ENCODE data around the gene HOXD13. TPM values are rescaled to one million over a fixed set of nuclear protein-coding genes. Genes with fewer than 3 reads are reported as not detected.

Gene HOXD13
- total and polyA plus RNA-seq, 2 donors (not counting 1 experiment from before 2014, with no cell fraction given), result not detected

DNA sequence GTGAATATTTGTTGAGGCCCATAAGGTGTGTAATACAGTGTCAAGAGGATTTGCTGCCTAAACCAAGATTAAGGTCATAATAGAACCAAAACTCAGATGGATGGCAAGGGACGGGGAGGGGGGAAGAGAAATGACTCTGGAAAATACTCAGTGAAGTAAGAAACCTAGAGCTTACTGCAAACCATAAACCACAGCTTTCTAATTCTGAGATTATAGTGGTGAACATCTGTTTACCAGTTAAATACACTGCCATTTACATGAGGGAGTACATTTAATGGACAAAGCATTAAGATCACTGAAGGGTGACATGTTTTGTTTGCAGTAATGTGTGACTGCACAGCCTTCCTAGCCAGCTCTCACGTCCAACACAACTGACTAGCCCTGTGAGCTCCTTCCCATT is 28.6 kb upstream of the HOXD13 start:
- no peak overlapping the region for H3K4me3 ChIP-seq (ENCODE audit: control extremely low read depth in 1 of 5, extremely low read depth in 1 of 5, insufficient read depth in 1 of 5, low read depth in 2 of 5, low read length in 4 of 5)
- peaks cover 0 to 15% (median 0%) of the 10 kb centered on the region in 3 donors for H3K9me3 ChIP-seq (ENCODE audit: control extremely low read depth in 1 of 3, control insufficient read depth in 2 of 3, insufficient read depth in 1 of 3, low read length in 2 of 3)
- H4K20me1 ChIP-seq (ENCODE audit: control insufficient read depth, insufficient read depth, low read length, poor library complexity, severe bottlenecking), result no peaks in the 10 kb centered on the region
- H2AFZ ChIP-seq (ENCODE audit: insufficient read depth, low read depth, low read length, poor library complexity, severe bottlenecking), result no peak overlapping the region
- Mint-ChIP-seq H3K9me3 (ENCODE audit: insufficient read depth) (no peaks in the 10 kb centered on the region), H3K4me1 (peaks cover 7% of the 10 kb centered on the region), H3K4me3 (no peak overlapping the region), H3K27me3 (peaks cover 50% of the 10 kb centered on the region), H3K27ac (no peak overlapping the region)
- ChIA-PET POLR2A (no interaction called here), CTCF (no interaction called here)
- peaks cover 0 to 37% (median 29%) of the 10 kb centered on the region in 4 experiments for H3K27me3 ChIP-seq (replicated peaks in 1 of 4; ENCODE audit: control extremely low read depth in 1 of 4, control insufficient read depth in 3 of 4, insufficient read depth in 4 of 4, low read length in 3 of 4)
- no peaks in the 10 kb centered on the region for H3K79me2 ChIP-seq (ENCODE audit: control insufficient read depth, insufficient read depth, low read length)
- H3K4me2 ChIP-seq (replicated peaks; ENCODE audit: low read depth, low read length, poor library complexity, severe bottlenecking), result no peak overlapping the region
- TF ChIP-seq EZH2 (IDR thresholded peaks at IDR 0.05; ENCODE audit: borderline replicate concordance, insufficient read depth, low read depth, low read length, poor library complexity, severe bottlenecking), result no peak
- TF ChIP-seq, protein P1, sequence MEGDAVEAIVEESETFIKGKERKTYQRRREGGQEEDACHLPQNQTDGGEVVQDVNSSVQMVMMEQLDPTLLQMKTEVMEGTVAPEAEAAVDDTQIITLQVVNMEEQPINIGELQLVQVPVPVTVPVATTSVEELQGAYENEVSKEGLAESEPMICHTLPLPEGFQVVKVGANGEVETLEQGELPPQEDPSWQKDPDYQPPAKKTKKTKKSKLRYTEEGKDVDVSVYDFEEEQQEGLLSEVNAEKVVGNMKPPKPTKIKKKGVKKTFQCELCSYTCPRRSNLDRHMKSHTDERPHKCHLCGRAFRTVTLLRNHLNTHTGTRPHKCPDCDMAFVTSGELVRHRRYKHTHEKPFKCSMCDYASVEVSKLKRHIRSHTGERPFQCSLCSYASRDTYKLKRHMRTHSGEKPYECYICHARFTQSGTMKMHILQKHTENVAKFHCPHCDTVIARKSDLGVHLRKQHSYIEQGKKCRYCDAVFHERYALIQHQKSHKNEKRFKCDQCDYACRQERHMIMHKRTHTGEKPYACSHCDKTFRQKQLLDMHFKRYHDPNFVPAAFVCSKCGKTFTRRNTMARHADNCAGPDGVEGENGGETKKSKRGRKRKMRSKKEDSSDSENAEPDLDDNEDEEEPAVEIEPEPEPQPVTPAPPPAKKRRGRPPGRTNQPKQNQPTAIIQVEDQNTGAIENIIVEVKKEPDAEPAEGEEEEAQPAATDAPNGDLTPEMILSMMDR (IDR thresholded peaks at IDR 0.05), result no peak
- DNase-seq, result no peak
- no peaks in the 10 kb centered on the region for H3K36me3 ChIP-seq (replicated peaks in 1 of 2; ENCODE audit: control extremely low read depth in 1 of 2, control insufficient read depth in 1 of 2, extremely low read depth in 1 of 2, insufficient read depth in 2 of 2, low read length in 1 of 2)
- no peak for ATAC-seq (ENCODE audit: low read depth)
- H3K9ac ChIP-seq (ENCODE audit: low read length), result no peak overlapping the region
- H3K27ac ChIP-seq (ENCODE audit: low read length in 2 of 2), result no peak overlapping the region
- peaks cover 10 to 11% of the 10 kb centered on the region in 2 donors for H3K4me1 ChIP-seq (ENCODE audit: control insufficient read depth in 2 of 2, insufficient read depth in 2 of 2, low read length in 2 of 2)
- no CpG with 5 or more reads among the region's 2 CpGs for WGBS (ENCODE audit: insufficient coverage)
- intact Hi-C loops (cut with micrococcal nuclease), result no loop called here

DNA sequence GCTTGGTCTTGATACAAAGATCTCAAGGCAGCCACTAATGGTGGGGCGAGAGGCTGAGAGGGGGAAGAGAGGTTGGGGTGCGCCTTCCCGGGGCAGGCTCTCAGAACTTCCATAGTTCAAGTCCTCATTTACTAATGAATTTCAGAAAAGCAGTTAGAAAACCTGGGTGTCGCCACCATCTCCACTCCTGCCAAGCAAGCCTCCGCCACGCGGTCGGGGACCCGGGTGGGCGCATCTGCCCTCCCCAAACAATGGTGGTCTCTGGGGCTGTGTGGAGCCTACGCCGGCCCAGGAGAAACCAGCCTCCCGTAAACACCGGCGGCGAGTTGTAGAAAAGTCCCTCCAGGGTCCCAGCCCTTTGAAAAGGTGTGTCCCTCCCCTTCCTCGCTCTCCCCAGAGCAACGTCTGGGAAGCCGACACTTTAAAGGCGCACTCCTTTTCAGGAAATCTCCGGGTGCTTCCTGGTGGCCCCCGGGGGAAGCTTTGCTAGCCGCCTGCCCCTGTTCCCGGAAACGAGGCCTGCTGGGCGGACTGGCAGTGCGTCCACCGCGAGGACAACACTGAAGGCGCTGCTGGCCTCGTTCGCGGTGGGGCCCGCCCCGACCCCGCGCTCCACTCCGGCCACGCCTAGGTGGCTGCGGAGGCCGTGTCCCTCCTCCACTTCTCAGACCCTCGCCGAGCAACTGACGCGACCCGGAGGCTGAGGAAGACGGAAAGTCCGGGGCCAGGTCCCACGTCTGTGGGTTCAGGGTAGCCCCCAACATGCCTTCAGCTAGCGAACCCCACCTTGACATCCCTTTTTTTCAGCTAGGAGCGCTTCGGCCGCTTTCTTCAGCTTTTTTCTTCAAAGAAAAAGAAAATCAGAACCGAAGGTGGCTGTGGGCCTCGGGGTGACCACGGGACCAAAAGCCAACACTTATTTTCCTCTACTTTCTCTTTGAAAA is 25.6 kb upstream of the HOXD13 start:
- intact Hi-C loops (cut with micrococcal nuclease), result no loop called here
- no peak for TF ChIP-seq EZH2 (IDR thresholded peaks at IDR 0.05; ENCODE audit: borderline replicate concordance, insufficient read depth, low read depth, low read length, poor library complexity, severe bottlenecking)
- TF ChIP-seq, protein P1 (IDR thresholded peaks at IDR 0.05), result no peak
- Mint-ChIP-seq H3K4me1 (peaks cover 7% of the 10 kb centered on the region), H3K4me3 (no peak overlapping the region), H3K27me3 (peaks cover 67% of the 10 kb centered on the region), H3K9me3 (ENCODE audit: insufficient read depth) (no peaks in the 10 kb centered on the region), H3K27ac (no peak overlapping the region)
- Histone ChIP-seq H3K27me3 (replicated peaks in 1 of 4; ENCODE audit: control extremely low read depth in 1 of 4, control insufficient read depth in 3 of 4, insufficient read depth in 4 of 4, low read length in 3 of 4) (peaks cover 0 to 60% (median 48%) of the 10 kb centered on the region in 4 experiments), H3K9me3 (ENCODE audit: control extremely low read depth in 1 of 3, control insufficient read depth in 2 of 3, insufficient read depth in 1 of 3, low read length in 2 of 3) (peaks cover 0 to 26% (median 0%) of the 10 kb centered on the region in 3 donors), H3K79me2 (ENCODE audit: control insufficient read depth, insufficient read depth, low read length) (no peaks in the 10 kb centered on the region), H2AFZ (ENCODE audit: insufficient read depth, low read depth, low read length, poor library complexity, severe bottlenecking) (no peak overlapping the region), H3K9ac (ENCODE audit: low read length) (no peak overlapping the region), H3K4me2 (replicated peaks; ENCODE audit: low read depth, low read length, poor library complexity, severe bottlenecking) (peak overlapping the region; percentile 35), H3K27ac (ENCODE audit: low read length in 2 of 2) (no peak overlapping the region), H3K4me3 (ENCODE audit: control extremely low read depth in 1 of 5, extremely low read depth in 1 of 5, insufficient read depth in 1 of 5, low read depth in 2 of 5, low read length in 4 of 5) (no peak overlapping the region), H3K36me3 (replicated peaks in 1 of 2; ENCODE audit: control extremely low read depth in 1 of 2, control insufficient read depth in 1 of 2, extremely low read depth in 1 of 2, insufficient read depth in 2 of 2, low read length in 1 of 2) (no peaks in the 10 kb centered on the region), H4K20me1 (ENCODE audit: control insufficient read depth, insufficient read depth, low read length, poor library complexity, severe bottlenecking) (no peaks in the 10 kb centered on the region), H3K4me1 (ENCODE audit: control insufficient read depth in 2 of 2, insufficient read depth in 2 of 2, low read length in 2 of 2) (peaks cover 10 to 11% of the 10 kb centered on the region in 2 donors)
- WGBS (ENCODE audit: insufficient coverage), result 9% methylated on average over 54 of the region's 56 CpGs
- DNase-seq (peak; percentile 4), ATAC-seq (ENCODE audit: low read depth) (no peak)
- CTCF ChIA-PET, result no interaction called here
- POLR2A ChIA-PET, result no interaction called here

Data from B cell (primary cell).